HFF-Myc (cell line): Measurements from ENCODE around the gene MGAT5.

Experiments
- DNase-seq: peaks from one replicate; pipeline ENCODE4 v3.0.0-alpha.2; 2011; ENCODE audit warnings: low read depth; ENCODE audit errors: extremely low read depth
- H3K4me3 ChIP-seq: replicated peaks from 2 replicates; pipeline ENCODE4 v1.5.1; 2011; ENCODE audit warnings: low read depth, mild to moderate bottlenecking, control low read depth, low read length
- TF ChIP-seq, protein P1 (sequence below): IDR thresholded peaks from 2 replicates; pipeline ENCODE4 v1.5.1; 2012; ENCODE audit warnings: mild to moderate bottlenecking, low read depth, low read length, control low read depth; ENCODE audit errors: missing control alignments

Gene MGAT5

DNA sequence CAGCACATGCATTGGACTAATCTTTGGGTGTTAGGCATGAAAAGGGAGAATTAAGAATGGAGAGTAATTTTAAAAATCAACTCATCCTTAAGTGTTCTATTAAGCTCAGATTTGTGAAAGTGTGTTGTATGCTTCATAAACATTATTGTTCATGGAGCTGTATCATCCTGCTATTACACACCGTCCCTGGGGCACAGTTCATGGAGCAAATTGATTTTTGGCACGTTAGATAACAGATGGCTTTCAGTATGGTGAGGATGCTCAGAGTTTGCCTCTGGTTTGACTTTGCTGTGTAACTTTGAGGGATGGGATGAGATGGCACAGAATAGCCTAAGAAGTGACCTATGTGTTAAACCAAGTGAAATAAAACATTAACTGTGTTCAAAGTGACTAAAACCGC is 97.1 kb downstream of the MGAT5 start:
- TF ChIP-seq, protein P1, sequence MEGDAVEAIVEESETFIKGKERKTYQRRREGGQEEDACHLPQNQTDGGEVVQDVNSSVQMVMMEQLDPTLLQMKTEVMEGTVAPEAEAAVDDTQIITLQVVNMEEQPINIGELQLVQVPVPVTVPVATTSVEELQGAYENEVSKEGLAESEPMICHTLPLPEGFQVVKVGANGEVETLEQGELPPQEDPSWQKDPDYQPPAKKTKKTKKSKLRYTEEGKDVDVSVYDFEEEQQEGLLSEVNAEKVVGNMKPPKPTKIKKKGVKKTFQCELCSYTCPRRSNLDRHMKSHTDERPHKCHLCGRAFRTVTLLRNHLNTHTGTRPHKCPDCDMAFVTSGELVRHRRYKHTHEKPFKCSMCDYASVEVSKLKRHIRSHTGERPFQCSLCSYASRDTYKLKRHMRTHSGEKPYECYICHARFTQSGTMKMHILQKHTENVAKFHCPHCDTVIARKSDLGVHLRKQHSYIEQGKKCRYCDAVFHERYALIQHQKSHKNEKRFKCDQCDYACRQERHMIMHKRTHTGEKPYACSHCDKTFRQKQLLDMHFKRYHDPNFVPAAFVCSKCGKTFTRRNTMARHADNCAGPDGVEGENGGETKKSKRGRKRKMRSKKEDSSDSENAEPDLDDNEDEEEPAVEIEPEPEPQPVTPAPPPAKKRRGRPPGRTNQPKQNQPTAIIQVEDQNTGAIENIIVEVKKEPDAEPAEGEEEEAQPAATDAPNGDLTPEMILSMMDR = no peak

DNA sequence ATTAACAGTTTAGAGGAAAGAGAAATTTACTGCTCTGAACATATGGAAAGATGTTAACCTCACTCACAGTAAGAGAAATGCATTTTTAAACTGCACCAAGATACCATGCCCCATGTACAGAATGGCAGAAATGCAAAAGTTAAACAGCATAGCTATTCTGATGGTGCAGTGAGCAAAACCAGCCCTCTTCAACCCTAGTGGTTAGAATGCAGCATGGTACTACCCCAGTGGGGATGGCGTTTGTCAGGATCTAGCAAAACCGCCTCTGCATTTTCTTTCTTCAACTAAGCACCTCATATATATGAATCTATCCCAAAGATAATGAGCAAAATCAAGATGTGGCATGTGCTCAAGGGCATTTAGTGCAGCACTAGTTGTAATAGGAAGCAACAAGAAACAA is 98.0 kb downstream of the MGAT5 start:
- H3K4me3 ChIP-seq = no peak overlapping the region
- DNase-seq = no peak
- TF ChIP-seq, protein P1 = peak; percentile 15

More for the DNA sequence above, 97.1 kb downstream of the MGAT5 start:
- no peak overlapping the region for H3K4me3 ChIP-seq
- DNase-seq = no peak

DNA sequence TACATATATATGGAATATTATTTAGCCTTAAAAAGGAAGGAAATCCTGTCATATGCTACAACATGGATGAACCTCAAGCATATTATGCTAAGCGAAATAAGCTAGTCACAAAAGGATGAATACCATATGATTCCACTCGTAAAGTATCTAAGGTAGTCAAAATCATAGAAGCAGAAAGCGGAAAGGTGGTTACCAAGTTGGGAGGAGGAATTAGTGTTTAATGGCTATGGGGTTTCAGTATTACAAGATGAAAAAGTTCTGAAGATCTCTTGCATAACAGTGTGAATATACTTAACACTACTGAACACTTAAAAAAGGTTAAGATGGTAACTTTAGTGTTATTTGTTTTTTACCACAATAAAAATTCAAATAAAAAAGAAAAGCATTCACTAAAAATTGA is 99.0 kb downstream of the MGAT5 start:
- DNase-seq = no peak

GRCh38 chr2:134354611-134355010 is 100.7 kb downstream of the MGAT5 start:
- TF ChIP-seq, protein P1 = no peak
- H3K4me3 ChIP-seq = no peak overlapping the region
- DNase-seq = no peak

More for the DNA sequence above, 99.0 kb downstream of the MGAT5 start:
- TF ChIP-seq, protein P1 = no peak
- H3K4me3 ChIP-seq = no peak overlapping the region

DNA sequence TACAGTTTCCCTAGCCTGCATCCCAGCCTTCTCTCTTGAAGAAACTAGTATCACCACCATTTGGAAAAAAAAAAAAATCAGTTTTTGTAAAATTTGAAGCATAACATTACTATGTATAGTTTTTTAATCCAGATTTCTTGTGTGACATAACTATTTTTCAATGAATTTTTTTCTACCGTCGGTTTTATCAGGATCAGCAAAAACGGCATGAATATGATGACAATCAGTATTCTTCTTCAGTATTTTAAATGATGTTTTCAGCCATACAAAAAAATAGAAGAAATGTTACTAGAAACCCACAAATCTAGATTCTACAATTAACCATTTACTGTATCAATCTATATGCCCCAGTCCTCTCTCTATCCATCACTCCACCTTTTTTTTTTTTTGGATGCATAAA is 103.9 kb downstream of the MGAT5 start:
- DNase-seq = no peak
- TF ChIP-seq, protein P1 = no peak
- H3K4me3 ChIP-seq = no peak overlapping the region

DNA sequence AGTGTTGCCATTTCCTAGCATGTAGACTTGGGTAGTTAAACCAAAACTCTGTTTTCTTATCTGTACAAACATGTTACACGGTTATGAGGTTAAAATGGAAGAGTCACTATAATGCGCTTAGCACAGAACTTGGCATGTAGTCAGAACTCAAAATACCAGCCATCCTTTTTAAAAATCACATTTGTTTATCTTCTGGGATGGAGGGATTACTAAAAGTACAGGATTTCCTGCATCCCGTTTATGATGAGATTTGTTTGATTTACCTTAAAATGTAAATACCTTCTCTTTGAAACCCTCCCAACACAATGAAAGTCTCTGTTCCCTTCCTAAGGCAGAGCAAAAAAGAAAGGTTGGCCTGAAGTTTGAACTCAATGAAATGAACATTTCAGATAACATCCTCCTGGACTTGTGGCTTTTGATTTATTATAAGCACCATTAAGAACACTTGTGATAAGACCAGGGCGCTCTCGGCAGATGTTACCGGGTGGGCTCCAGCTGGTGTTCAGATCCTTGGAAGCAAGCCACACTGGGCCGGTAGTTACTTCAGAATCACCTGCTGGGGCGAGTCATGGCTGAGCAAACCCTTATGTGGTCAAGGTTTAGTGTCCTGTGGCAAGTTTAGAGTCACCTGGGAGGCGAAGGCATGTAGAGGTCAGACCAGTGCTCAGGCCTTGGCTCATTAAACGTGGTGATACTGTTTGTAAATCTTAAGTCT is 105.7 kb downstream of the MGAT5 start:
- no peak for DNase-seq
- no peak overlapping the region for H3K4me3 ChIP-seq
- TF ChIP-seq, protein P1 = no peak

- no peak for DNase-seq
- TF ChIP-seq, protein P1 = no peak
- no peak overlapping the region for H3K4me3 ChIP-seq
Measured at GRCh38 chr2:134360745-134361487, 107.0 kb downstream of the MGAT5 start.
